ENCODE data around the gene ZNRF2.
"Not testable (repeated sequence)": the region's sequence is repeated elsewhere in the genome, so short reads cannot be mapped to it uniquely, and the experiment has no call there.

- not testable (repeated sequence) for TF ChIP-seq CTCF (IDR thresholded peaks at IDR 0.05; ENCODE audit: low read depth, low read length); MAX (IDR thresholded peaks at IDR 0.05; ENCODE audit: low read depth, low read length); POLR2A (IDR thresholded peaks at IDR 0.05; ENCODE audit: extremely low read depth, insufficient read length); MYC (IDR thresholded peaks at IDR 0.05; ENCODE audit: low read depth, low read length)
Observed at GRCh38 chr7:30287625-30288024, 3.2 kb downstream of the ZNRF2 start.
